ENCODE results near the gene FSD2. TPM values are rescaled to one million over a fixed set of nuclear protein-coding genes. Genes with fewer than 3 reads are reported as not detected.

The FSD2 gene
- total RNA-seq, 1 donor, result not detected

DNA sequence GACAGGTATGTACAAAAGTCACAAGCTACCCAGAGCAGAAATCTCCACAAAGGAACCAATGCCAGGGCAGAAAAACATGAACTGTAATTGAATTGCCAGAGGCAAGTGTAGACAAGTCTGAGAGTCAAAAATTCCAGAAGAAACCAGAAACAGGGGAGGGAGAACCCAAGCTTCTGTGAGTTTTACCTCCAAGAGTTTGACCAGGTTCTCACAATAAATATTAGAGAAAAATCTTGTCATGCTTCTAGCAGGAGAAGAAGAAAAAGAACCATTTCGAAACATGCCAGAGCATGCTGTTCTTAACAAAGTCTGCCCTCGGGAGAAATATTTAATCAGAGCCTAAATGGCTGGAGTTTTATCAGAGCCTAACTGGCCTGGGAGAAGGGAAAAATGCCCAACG is 63.7 kb downstream of the FSD2 start:
- Histone ChIP-seq H3K4me2 (ENCODE audit: insufficient read depth, low read length) (no peak overlapping the region), H3K36me3 (ENCODE audit: insufficient read depth, low read length) (no peaks in the 10 kb centered on the region), H4K20me1 (ENCODE audit: insufficient read depth, low read length) (no peaks in the 10 kb centered on the region), H3K79me2 (ENCODE audit: insufficient read depth, low read length) (no peaks in the 10 kb centered on the region), H2AFZ (ENCODE audit: low read length) (no peak overlapping the region), H3K27me3 (ENCODE audit: insufficient read depth, low read length) (no peaks in the 10 kb centered on the region), H3K9me3 (ENCODE audit: low read depth, low read length) (no peaks in the 10 kb centered on the region), H3K4me3 (ENCODE audit: insufficient read depth, low read length) (no peak overlapping the region), H3K27ac (ENCODE audit: low read depth, low read length) (no peak overlapping the region), H3K4me1 (ENCODE audit: insufficient read depth, low read length) (peaks cover 2% of the 10 kb centered on the region)
- TF ChIP-seq, protein P1, sequence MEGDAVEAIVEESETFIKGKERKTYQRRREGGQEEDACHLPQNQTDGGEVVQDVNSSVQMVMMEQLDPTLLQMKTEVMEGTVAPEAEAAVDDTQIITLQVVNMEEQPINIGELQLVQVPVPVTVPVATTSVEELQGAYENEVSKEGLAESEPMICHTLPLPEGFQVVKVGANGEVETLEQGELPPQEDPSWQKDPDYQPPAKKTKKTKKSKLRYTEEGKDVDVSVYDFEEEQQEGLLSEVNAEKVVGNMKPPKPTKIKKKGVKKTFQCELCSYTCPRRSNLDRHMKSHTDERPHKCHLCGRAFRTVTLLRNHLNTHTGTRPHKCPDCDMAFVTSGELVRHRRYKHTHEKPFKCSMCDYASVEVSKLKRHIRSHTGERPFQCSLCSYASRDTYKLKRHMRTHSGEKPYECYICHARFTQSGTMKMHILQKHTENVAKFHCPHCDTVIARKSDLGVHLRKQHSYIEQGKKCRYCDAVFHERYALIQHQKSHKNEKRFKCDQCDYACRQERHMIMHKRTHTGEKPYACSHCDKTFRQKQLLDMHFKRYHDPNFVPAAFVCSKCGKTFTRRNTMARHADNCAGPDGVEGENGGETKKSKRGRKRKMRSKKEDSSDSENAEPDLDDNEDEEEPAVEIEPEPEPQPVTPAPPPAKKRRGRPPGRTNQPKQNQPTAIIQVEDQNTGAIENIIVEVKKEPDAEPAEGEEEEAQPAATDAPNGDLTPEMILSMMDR (IDR thresholded peaks at IDR 0.05; ENCODE audit: extremely low read depth, low read depth, low read length), result no peak
- no peak for DNase-seq (ENCODE audit: insufficient read length, low spot score, missing footprints)

DNA sequence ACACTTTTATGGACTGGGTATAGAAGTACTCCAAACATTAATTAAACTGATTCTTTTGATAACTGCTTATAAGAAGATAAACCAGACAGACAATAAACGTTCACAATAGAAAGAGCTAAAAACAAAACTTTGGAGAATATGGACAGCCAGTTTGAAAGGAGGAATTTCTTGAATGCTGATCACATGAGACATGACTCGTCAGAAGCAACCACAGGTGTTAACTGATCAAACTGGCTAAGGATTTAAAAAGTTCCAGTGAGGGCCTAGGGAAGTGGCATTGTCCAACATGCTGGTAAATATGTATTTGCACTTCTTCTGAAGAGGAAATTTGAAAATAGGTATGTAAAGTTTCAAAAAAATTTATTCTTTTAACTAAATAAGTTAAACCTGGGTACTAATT is 66.8 kb downstream of the FSD2 start:
- Histone ChIP-seq H3K4me1 (ENCODE audit: insufficient read depth, low read length) (peaks cover 2% of the 10 kb centered on the region), H3K27ac (ENCODE audit: low read depth, low read length) (no peak overlapping the region), H4K20me1 (ENCODE audit: insufficient read depth, low read length) (no peaks in the 10 kb centered on the region), H3K36me3 (ENCODE audit: insufficient read depth, low read length) (no peaks in the 10 kb centered on the region), H3K27me3 (ENCODE audit: insufficient read depth, low read length) (no peaks in the 10 kb centered on the region), H3K4me3 (ENCODE audit: insufficient read depth, low read length) (no peak overlapping the region), H3K9me3 (ENCODE audit: low read depth, low read length) (no peaks in the 10 kb centered on the region), H3K79me2 (ENCODE audit: insufficient read depth, low read length) (no peaks in the 10 kb centered on the region), H2AFZ (ENCODE audit: low read length) (no peak overlapping the region), H3K4me2 (ENCODE audit: insufficient read depth, low read length) (no peak overlapping the region)
- DNase-seq (ENCODE audit: insufficient read length, low spot score, missing footprints), result no peak
- TF ChIP-seq, protein P1 (IDR thresholded peaks at IDR 0.05; ENCODE audit: extremely low read depth, low read depth, low read length), result no peak

DNA sequence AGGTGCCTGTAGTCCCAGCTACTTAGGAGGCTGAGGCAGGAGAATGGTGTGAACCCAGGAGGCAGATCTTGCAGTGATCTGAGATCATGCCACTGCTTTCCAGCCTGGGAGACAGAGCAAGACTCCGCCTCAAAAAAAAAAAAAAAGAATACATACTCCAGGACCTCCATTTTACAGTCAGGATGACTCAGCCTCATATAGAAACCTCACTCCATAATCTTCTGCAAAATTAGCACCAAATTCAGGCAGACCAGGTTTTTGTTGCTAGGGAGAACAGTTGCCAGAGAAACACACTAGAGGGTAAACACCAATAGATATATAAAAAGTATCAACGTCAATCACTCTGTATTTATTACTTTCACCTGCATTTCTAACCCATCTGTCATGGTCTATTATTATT is 67.9 kb downstream of the FSD2 start:
- Histone ChIP-seq H3K79me2 (ENCODE audit: insufficient read depth, low read length) (no peaks in the 10 kb centered on the region), H3K36me3 (ENCODE audit: insufficient read depth, low read length) (no peaks in the 10 kb centered on the region), H3K4me3 (ENCODE audit: insufficient read depth, low read length) (no peak overlapping the region), H3K4me1 (ENCODE audit: insufficient read depth, low read length) (peaks cover 2% of the 10 kb centered on the region), H3K9me3 (ENCODE audit: low read depth, low read length) (no peaks in the 10 kb centered on the region), H3K27me3 (ENCODE audit: insufficient read depth, low read length) (no peaks in the 10 kb centered on the region), H2AFZ (ENCODE audit: low read length) (no peak overlapping the region), H3K27ac (ENCODE audit: low read depth, low read length) (no peak overlapping the region), H4K20me1 (ENCODE audit: insufficient read depth, low read length) (no peaks in the 10 kb centered on the region), H3K4me2 (ENCODE audit: insufficient read depth, low read length) (no peak overlapping the region)
- TF ChIP-seq, protein P1 (IDR thresholded peaks at IDR 0.05; ENCODE audit: extremely low read depth, low read depth, low read length), result no peak
- no peak for DNase-seq (ENCODE audit: insufficient read length, low spot score, missing footprints)

GRCh38 chr15:82731527-82731926 is 74.3 kb downstream of the FSD2 start:
- H3K4me3 ChIP-seq (ENCODE audit: insufficient read depth, low read length), result no peak overlapping the region
- no peaks in the 10 kb centered on the region for H3K9me3 ChIP-seq (ENCODE audit: low read depth, low read length)
- no peaks in the 10 kb centered on the region for H3K27me3 ChIP-seq (ENCODE audit: insufficient read depth, low read length)
- H3K4me2 ChIP-seq (ENCODE audit: insufficient read depth, low read length), result no peak overlapping the region
- H2AFZ ChIP-seq (ENCODE audit: low read length), result no peak overlapping the region
- H3K79me2 ChIP-seq (ENCODE audit: insufficient read depth, low read length), result no peaks in the 10 kb centered on the region
- DNase-seq (ENCODE audit: insufficient read length, low spot score, missing footprints), result no peak
- no peak overlapping the region for H3K27ac ChIP-seq (ENCODE audit: low read depth, low read length)
- no peaks in the 10 kb centered on the region for H4K20me1 ChIP-seq (ENCODE audit: insufficient read depth, low read length)
- H3K36me3 ChIP-seq (ENCODE audit: insufficient read depth, low read length), result no peaks in the 10 kb centered on the region
- no peaks in the 10 kb centered on the region for H3K4me1 ChIP-seq (ENCODE audit: insufficient read depth, low read length)
- TF ChIP-seq, protein P1 (IDR thresholded peaks at IDR 0.05; ENCODE audit: extremely low read depth, low read depth, low read length), result no peak
